Measurements from ENCODE around the gene MACROD1.
A peak's percentile ranks its signal among the peaks of the same experiment; 100 is the strongest.

The MACROD1 gene

GRCh38 chr11:64074239-64074638, 91.7 kb downstream of the MACROD1 start:
- no peak for DNase-seq (ENCODE audit: low read depth)

- no peak for DNase-seq (ENCODE audit: low read depth)
Observed at GRCh38 chr11:64073542-64073941, 92.4 kb downstream of the MACROD1 start.

GRCh38 chr11:64072871-64073270, 93.0 kb downstream of the MACROD1 start:
- DNase-seq (ENCODE audit: low read depth): no peak

- DNase-seq (ENCODE audit: low read depth): no peak
Observed at GRCh38 chr11:64072403-64072802, 93.5 kb downstream of the MACROD1 start.

- DNase-seq (ENCODE audit: low read depth): no peak
Observed at GRCh38 chr11:64071849-64072248, 94.1 kb downstream of the MACROD1 start.

- no peak for DNase-seq (ENCODE audit: low read depth)
Observed at GRCh38 chr11:64070314-64070681, 95.6 kb downstream of the MACROD1 start.

- DNase-seq (ENCODE audit: low read depth): no peak
Observed at GRCh38 chr11:64069401-64070313, 96.3 kb downstream of the MACROD1 start.

GRCh38 chr11:64068705-64069400, 97.1 kb downstream of the MACROD1 start:
- DNase-seq (ENCODE audit: low read depth): no peak

- DNase-seq (ENCODE audit: low read depth): no peak
Observed at GRCh38 chr11:64067230-64067993, 98.5 kb downstream of the MACROD1 start.

- DNase-seq (ENCODE audit: low read depth): no peak
Observed at GRCh38 chr11:64065712-64066111, 100.2 kb downstream of the MACROD1 start.

GRCh38 chr11:64065141-64065465, 100.8 kb downstream of the MACROD1 start:
- DNase-seq (ENCODE audit: low read depth): no peak

GRCh38 chr11:64064374-64065140, 101.4 kb downstream of the MACROD1 start:
- no peak for DNase-seq (ENCODE audit: low read depth)

GRCh38 chr11:64063777-64064176, 102.1 kb downstream of the MACROD1 start:
- DNase-seq (ENCODE audit: low read depth): no peak

- no peak for DNase-seq (ENCODE audit: low read depth)
Observed at GRCh38 chr11:64062185-64063039, 103.5 kb downstream of the MACROD1 start.

GRCh38 chr11:64060861-64061444, 105.0 kb downstream of the MACROD1 start:
- peak; percentile 52 for DNase-seq (ENCODE audit: low read depth)

GRCh38 chr11:64060263-64060860, 105.6 kb downstream of the MACROD1 start:
- no peak for DNase-seq (ENCODE audit: low read depth)

- no peak for DNase-seq (ENCODE audit: low read depth)
Observed at GRCh38 chr11:64059339-64060140, 106.4 kb downstream of the MACROD1 start.

- no peak for DNase-seq (ENCODE audit: low read depth)
Observed at GRCh38 chr11:64058494-64058893, 107.4 kb downstream of the MACROD1 start.

GRCh38 chr11:64057890-64058289, 108.0 kb downstream of the MACROD1 start:
- no peak for DNase-seq (ENCODE audit: low read depth)
